IMR-90 (cell line): ENCODE measurements around the gene IFNLR1.

Experiments used
- CTCF ChIP-seq: conservative IDR thresholded peaks from 2 replicates; pipeline ENCODE4 v1.5.1; 2012; ENCODE audit warnings: mild to moderate bottlenecking, low read depth, low read length, improper control_type of control experiment
- ELK1 ChIP-seq: fragments of 150-350 bp; IDR thresholded peaks from 2 replicates; pipeline ENCODE4 v1.6.1; 2016; ENCODE audit warnings: low read depth, mild to moderate bottlenecking, low read length, moderate library complexity, borderline replicate concordance
- MXI1 ChIP-seq: IDR thresholded peaks from 2 replicates; pipeline ENCODE4 v1.6.1; 2012; ENCODE audit warnings: low read depth, mild to moderate bottlenecking, low read length, moderate library complexity, borderline replicate concordance
- POLR2A ChIP-seq: IDR thresholded peaks from 2 replicates; pipeline ENCODE4 v1.6.1; 2012; ENCODE audit warnings: mild to moderate bottlenecking, low read depth, low read length
- RAD21 ChIP-seq: IDR thresholded peaks from 2 replicates; pipeline ENCODE4 v1.6.1; 2012; ENCODE audit warnings: low read length, improper control_type of control experiment
- RFX5 ChIP-seq: IDR thresholded peaks from 2 replicates; pipeline ENCODE4 v1.8.0; 2012; ENCODE audit warnings: low read depth, mild to moderate bottlenecking, low read length, moderate library complexity

GRCh38 chr1:24125456-24125855 lies 61.6 kb downstream of the IFNLR1 start:
- TF ChIP-seq CTCF: no peak
- no peak for TF ChIP-seq POLR2A
- TF ChIP-seq MXI1: no peak
- TF ChIP-seq ELK1: no peak
- TF ChIP-seq RAD21: no peak
- TF ChIP-seq RFX5: no peak
